WTC11 (cell line): ENCODE measurements around the gene GAB1.

Experiments
- FOXK1 ChIP-seq: sonication (generic); formaldehyde crosslinking; IDR thresholded peaks from 2 replicates; pipeline ENCODE4 v1.8.0; 2022; ENCODE audit warnings: mild to moderate bottlenecking, moderate library complexity, missing genetic modification reagents
- ZBTB21 ChIP-seq: sonication (generic); formaldehyde crosslinking; IDR thresholded peaks from 2 replicates; pipeline ENCODE4 v1.8.1; 2023; ENCODE audit warnings: mild to moderate bottlenecking, missing genetic modification reagents, borderline replicate concordance
- TF ChIP-seq, protein P1 (sequence below): fragments of 200-600 bp; IDR thresholded peaks from 2 replicates; pipeline ENCODE4 v1.8.0; 2022; ENCODE audit warnings: antibody characterized with exemption

GRCh38 chr4:143517764-143518163, 181.1 kb downstream of the GAB1 start:
- TF ChIP-seq, protein P1, sequence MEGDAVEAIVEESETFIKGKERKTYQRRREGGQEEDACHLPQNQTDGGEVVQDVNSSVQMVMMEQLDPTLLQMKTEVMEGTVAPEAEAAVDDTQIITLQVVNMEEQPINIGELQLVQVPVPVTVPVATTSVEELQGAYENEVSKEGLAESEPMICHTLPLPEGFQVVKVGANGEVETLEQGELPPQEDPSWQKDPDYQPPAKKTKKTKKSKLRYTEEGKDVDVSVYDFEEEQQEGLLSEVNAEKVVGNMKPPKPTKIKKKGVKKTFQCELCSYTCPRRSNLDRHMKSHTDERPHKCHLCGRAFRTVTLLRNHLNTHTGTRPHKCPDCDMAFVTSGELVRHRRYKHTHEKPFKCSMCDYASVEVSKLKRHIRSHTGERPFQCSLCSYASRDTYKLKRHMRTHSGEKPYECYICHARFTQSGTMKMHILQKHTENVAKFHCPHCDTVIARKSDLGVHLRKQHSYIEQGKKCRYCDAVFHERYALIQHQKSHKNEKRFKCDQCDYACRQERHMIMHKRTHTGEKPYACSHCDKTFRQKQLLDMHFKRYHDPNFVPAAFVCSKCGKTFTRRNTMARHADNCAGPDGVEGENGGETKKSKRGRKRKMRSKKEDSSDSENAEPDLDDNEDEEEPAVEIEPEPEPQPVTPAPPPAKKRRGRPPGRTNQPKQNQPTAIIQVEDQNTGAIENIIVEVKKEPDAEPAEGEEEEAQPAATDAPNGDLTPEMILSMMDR: no peak
- TF ChIP-seq FOXK1 (CRISPR knock-in tag): no peak
- no peak for TF ChIP-seq ZBTB21 (CRISPR knock-in tag)
